ENCODE measurements around the gene GLDC.

GLDC gene

DNA sequence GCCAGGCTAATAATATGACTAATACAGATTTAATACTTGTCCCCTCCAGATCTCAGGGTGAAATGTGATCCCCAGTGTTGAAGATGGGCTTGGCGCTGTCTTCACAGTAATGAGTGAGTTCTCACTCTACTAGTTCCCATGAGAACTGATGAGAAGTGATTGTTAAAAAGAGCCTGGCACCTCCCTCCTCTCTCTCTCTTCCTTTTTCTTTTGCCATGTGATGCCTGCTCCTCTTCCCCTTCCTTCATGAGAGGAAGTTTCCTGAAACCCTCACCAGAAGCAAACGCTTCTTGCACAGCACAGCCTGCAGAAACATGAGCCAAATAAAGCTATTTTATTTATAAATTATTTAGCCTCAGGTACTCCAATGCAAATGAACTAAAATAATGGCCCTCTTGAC, 55.2 kb downstream of the GLDC start:
- intact Hi-C loops (cut with micrococcal nuclease), result no loop called here
- Mint-ChIP-seq H3K9me3 (no peaks in the 10 kb centered on the region), H3K27me3 (no peaks in the 10 kb centered on the region), H3K27ac (no peak overlapping the region), H3K4me1 (ENCODE audit: low read depth) (peaks cover 5% of the 10 kb centered on the region), H3K36me3 (ENCODE audit: low read depth) (no peaks in the 10 kb centered on the region), H3K4me3 (no peak overlapping the region)

DNA sequence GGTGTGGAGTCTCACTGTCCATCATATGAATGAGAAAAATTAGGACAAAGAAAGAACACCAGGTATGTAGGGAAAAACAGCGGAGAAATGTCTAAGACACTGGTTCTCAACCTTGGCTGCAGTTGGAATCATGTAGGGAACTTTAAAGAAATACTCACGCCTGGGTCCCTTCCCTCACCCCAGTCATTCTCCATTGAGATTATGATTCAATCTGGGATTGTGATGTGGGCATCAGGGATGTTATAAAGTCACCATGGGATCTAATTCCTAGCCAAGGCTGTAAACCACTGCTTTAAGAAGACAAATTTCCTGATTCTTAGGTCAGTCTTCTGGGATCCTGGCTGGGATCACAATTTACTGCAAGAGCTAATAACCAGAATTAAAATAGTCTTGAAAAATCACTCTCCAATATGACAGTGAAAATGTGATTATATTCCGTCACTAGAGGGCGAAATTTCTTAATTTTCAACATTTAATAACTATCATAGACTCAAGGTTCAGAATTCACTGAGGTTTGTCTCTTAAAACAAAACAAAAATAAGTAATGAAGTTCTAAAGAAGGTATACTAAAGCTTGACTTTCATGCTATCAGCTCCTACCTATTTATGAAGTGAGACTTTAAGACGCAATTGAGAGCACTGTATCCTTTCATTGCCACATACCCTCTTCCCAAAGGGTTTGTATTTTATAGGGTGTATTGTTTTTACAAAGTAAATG, 60.5 kb downstream of the GLDC start:
- Mint-ChIP-seq H3K4me3 (no peak overlapping the region), H3K27ac (no peak overlapping the region), H3K27me3 (no peaks in the 10 kb centered on the region), H3K9me3 (no peaks in the 10 kb centered on the region), H3K36me3 (ENCODE audit: low read depth) (no peaks in the 10 kb centered on the region), H3K4me1 (ENCODE audit: low read depth) (peaks cover 13% of the 10 kb centered on the region)
- intact Hi-C loops (cut with micrococcal nuclease), result loop anchor here (2.0 to 5.0 kb wide), 2 partner anchors 87 to 154 kb away; no protein-coding TSS in a partner anchor

DNA sequence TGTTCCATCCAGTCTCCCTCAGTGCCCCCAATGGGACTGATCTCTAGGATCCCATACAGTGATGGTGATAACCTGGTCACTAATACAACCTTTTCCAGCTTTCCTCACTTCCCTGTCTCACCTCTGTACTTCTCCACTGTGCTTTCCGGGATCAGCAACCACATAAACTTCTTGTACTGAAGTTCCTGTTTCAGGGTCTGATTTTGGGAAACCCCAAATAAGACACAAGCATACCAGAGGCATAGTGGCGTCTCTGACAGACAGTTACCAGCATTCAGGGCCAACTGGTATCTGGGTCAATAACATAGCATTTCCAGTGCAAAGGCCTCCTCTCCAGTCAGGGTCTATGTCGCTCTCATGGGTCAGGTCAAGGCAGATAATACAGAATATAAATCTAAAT, 64.3 kb downstream of the GLDC start:
- Mint-ChIP-seq H3K27me3 (no peaks in the 10 kb centered on the region), H3K4me3 (no peak overlapping the region), H3K9me3 (no peaks in the 10 kb centered on the region), H3K27ac (no peak overlapping the region), H3K36me3 (ENCODE audit: low read depth) (no peaks in the 10 kb centered on the region), H3K4me1 (ENCODE audit: low read depth) (peaks cover 13% of the 10 kb centered on the region)
- intact Hi-C loops (cut with micrococcal nuclease), result loop anchor here (5.0 kb wide), 1 partner anchor 91 kb away; no protein-coding TSS in a partner anchor

DNA sequence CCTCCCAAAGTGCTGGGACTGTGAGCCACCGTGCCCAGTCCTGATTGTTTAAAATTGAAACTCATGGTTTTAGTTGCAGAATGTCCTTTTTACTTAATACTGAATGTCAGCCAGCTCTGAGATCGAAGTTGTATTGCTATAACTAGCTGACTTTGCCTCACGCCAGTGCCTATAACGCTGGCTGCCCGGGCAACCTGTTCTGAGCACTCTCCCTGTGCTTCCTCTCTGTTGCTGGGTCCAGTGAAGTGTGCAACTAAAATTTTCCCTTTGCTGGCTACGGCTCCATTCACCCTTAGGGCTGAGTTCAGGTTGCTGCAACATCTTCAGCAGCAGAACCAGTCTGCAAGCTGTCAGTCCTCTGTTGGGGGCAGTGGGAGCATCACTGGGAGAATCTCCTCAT, 65.9 kb downstream of the GLDC start:
- Mint-ChIP-seq H3K27me3 (no peaks in the 10 kb centered on the region), H3K4me1 (ENCODE audit: low read depth) (peaks cover 13% of the 10 kb centered on the region), H3K36me3 (ENCODE audit: low read depth) (no peaks in the 10 kb centered on the region), H3K9me3 (no peaks in the 10 kb centered on the region), H3K4me3 (no peak overlapping the region), H3K27ac (no peak overlapping the region)
- intact Hi-C loops (cut with micrococcal nuclease), result loop anchor here (5.0 kb wide), 1 partner anchor 93 kb away; no protein-coding TSS in a partner anchor

DNA sequence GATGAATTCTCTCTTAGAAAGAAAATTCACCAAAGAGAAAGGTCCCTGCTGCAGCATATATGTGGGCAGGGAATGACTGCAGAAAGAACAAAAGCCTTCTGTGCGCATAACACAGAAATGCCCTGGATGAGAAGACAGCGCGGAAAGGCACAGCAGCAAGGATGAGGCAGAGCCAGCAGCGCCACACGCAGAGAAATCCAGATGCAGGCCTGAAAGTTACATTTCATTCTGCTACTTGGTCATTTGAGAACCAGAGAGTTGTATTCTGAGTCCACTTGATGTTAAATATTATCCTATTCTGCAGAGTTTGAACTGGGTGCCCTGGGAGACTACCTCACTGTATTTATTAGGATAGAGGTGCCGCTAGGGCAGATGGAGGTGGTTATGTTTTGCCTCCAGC, 68.5 kb downstream of the GLDC start:
- Mint-ChIP-seq H3K4me1 (ENCODE audit: low read depth) (peaks cover 6% of the 10 kb centered on the region), H3K36me3 (ENCODE audit: low read depth) (no peaks in the 10 kb centered on the region), H3K27me3 (no peaks in the 10 kb centered on the region), H3K9me3 (no peaks in the 10 kb centered on the region), H3K4me3 (no peak overlapping the region), H3K27ac (no peak overlapping the region)
- intact Hi-C loops (cut with micrococcal nuclease), result no loop called here

DNA sequence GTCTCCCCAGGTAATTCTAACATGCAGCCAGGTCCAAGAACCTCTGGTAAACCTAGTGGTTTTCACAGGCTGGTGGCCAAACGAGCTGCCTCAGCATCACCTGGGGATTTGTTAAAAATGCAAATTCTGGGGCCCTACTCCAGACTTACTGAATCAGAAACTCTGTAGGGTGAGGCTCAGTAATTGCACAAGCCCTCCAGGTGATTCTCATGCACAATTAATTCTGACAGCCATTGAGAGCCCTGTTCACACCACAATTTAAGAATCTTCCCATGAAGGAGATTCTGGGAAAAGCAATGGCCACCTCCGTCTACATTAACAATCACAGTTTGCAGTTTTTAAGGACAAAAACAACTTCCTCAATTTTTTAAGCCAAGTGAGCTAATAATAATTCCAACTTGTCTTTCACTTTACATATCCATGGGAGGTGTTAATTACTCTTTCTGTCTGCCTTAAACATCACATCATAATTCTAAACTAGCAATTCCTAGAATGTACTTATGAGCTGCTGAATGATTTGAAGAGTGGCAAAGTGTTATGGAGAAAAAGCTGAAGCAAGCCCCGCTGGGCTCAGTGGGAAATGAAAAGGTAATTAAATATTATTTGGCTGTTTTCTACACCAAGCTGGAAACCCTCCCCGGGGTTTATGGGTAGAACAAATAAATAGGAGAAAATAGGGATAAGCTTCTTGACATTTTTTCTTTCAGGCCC, 70.0 kb downstream of the GLDC start:
- intact Hi-C loops (cut with micrococcal nuclease), result no loop called here
- H3K27ac Mint-ChIP-seq, result no peak overlapping the region
- no peaks in the 10 kb centered on the region for H3K36me3 Mint-ChIP-seq (ENCODE audit: low read depth)
- no peaks in the 10 kb centered on the region for H3K9me3 Mint-ChIP-seq
- H3K4me1 Mint-ChIP-seq (ENCODE audit: low read depth), result no peaks in the 10 kb centered on the region
- no peaks in the 10 kb centered on the region for H3K27me3 Mint-ChIP-seq
- no peak overlapping the region for H3K4me3 Mint-ChIP-seq

DNA sequence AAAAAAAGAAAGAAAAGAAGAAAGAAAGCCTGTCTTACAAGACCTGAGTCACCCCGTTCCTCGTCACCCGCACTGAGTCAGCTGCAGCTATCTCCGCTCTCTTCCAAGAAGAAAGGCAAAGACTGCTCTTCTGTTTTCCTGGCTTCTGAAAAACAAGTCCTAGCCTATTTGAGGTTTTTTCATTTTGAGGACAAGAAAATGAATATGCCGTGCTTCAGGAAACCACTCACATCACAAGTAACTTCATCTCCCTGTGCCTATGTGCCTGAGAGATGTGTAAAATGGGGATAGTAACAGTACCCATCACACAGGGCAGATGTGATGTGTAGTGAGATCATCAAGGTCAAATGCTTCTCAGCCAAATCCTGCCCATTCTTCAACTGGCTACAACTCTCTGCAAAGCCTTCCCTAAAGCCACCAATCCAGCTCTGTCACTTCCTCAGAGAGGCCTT, 78.4 kb downstream of the GLDC start:
- H3K36me3 Mint-ChIP-seq (ENCODE audit: low read depth), result no peaks in the 10 kb centered on the region
- peaks cover 39% of the 10 kb centered on the region for H3K4me1 Mint-ChIP-seq (ENCODE audit: low read depth)
- intact Hi-C loops (cut with micrococcal nuclease), result loop anchor here (5.0 kb wide), 1 partner anchor 510 kb away; no protein-coding TSS in a partner anchor
- no peak overlapping the region for H3K27ac Mint-ChIP-seq
- H3K27me3 Mint-ChIP-seq, result peaks cover 3% of the 10 kb centered on the region
- H3K9me3 Mint-ChIP-seq, result no peaks in the 10 kb centered on the region
- no peak overlapping the region for H3K4me3 Mint-ChIP-seq

DNA sequence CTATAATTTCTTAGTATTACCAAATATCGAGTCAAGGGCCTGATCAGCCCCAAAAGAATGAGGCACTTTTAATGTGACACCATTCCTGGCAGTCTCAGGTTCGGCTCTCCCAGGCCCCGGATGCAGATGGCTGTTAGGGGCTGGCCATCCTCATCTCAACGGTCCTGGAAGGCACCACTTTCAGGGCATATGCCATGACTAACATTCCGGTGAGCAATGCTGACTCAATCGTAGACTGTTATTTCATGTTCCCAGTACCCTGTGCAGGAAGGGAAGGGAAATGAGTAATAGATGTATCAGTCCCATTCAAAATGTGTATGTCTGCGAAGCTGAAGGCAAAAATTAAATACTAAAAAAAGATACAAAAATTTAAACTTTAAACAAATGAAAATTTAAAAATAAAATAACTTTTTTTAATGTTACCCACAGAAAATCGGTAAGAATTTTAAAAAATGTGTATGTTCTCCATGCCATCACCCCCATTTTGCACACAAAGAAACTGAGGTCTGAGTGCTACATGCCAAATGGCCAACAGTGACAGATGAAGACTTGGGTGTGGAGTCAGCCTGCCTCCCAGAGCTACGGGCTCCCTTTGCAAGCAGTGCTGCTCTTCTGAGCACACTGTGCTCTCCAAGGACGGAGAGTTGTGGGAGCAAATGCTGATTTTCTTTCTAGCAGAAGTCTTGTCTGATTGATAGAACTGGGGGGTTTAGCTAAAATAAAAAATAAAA, 79.0 kb downstream of the GLDC start:
- Mint-ChIP-seq H3K9me3 (no peaks in the 10 kb centered on the region), H3K27ac (no peak overlapping the region), H3K4me3 (no peak overlapping the region), H3K27me3 (peaks cover 3% of the 10 kb centered on the region), H3K36me3 (ENCODE audit: low read depth) (no peaks in the 10 kb centered on the region), H3K4me1 (ENCODE audit: low read depth) (peaks cover 39% of the 10 kb centered on the region)
- intact Hi-C loops (cut with micrococcal nuclease), result loop anchor here (5.0 kb wide), 1 partner anchor 509 kb away; no protein-coding TSS in a partner anchor

DNA sequence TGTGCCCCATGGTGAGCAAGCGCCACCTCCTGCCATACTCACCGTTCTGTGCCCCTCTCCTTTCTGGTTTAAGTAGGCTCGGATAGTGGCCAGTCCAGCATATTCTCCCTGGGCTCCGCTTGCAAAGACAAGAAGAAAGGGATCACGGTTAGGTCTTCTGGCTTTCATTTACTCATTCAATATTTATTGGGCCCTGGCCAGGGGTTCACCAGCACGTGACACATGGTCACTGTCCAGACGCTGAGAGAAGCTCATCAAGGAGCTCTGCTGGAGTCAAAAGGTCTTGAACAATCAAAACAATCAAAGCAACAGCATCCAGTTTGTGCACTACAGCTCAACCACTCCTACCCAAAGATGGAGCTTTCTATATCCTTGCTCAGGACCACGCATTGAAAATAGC, 80.2 kb downstream of the GLDC start:
- intact Hi-C loops (cut with micrococcal nuclease), result loop anchor here (5.0 kb wide), 1 partner anchor 508 kb away; no protein-coding TSS in a partner anchor
- Mint-ChIP-seq H3K36me3 (ENCODE audit: low read depth) (no peaks in the 10 kb centered on the region), H3K9me3 (no peaks in the 10 kb centered on the region), H3K4me1 (ENCODE audit: low read depth) (peaks cover 39% of the 10 kb centered on the region), H3K4me3 (no peak overlapping the region), H3K27ac (peak overlapping the region; percentile 39), H3K27me3 (peaks cover 3% of the 10 kb centered on the region)

DNA sequence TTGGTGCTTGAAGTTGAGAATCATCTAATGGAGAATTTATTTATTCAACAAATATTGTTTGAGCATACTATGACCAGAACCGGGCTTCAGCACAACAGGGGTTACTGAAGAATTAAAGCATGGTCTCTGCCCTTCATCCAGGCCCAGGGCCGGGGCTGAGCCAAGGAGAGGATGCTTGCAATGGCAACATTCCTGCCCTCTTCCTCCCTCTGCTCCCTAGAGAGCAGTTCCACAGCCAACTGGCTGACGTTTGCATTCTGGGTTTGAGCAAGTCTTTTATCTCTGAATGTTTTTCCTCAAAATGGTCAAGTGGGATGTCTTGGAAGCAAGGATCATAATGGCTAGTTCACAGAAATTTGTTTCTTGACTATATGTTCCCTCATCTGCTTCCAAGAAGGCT, 80.7 kb downstream of the GLDC start:
- no peaks in the 10 kb centered on the region for H3K9me3 Mint-ChIP-seq
- H3K27me3 Mint-ChIP-seq, result peaks cover 3% of the 10 kb centered on the region
- peaks cover 39% of the 10 kb centered on the region for H3K4me1 Mint-ChIP-seq (ENCODE audit: low read depth)
- H3K4me3 Mint-ChIP-seq, result no peak overlapping the region
- intact Hi-C loops (cut with micrococcal nuclease), result loop anchor here (5.0 kb wide), 1 partner anchor 508 kb away; no protein-coding TSS in a partner anchor
- H3K36me3 Mint-ChIP-seq (ENCODE audit: low read depth), result no peaks in the 10 kb centered on the region
- H3K27ac Mint-ChIP-seq, result peak overlapping the region; percentile 39

DNA sequence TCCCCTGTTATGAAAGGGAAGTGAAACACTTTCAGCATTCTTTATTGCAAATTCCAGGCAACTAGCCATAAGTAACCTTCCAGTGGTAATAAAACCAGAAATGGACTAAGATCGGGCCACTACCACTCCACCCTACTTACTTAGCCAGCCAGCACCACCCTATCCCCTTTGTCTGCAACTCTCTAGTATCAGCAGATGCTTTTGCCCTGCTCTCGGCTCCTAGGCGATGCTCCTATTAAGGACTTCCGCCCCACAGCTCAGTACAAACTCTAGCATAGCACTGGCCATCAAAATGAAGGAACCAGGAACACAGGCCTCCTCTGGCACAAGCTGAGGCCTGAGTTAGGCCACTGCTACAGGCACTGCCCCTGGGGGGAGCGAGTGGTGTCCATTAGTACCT, 81.2 kb downstream of the GLDC start:
- Mint-ChIP-seq H3K4me3 (no peak overlapping the region), H3K4me1 (ENCODE audit: low read depth) (peaks cover 39% of the 10 kb centered on the region), H3K27me3 (peaks cover under 1% of the 10 kb centered on the region), H3K27ac (peak overlapping the region; percentile 19), H3K36me3 (ENCODE audit: low read depth) (no peaks in the 10 kb centered on the region), H3K9me3 (no peaks in the 10 kb centered on the region)
- intact Hi-C loops (cut with micrococcal nuclease), result no loop called here

DNA sequence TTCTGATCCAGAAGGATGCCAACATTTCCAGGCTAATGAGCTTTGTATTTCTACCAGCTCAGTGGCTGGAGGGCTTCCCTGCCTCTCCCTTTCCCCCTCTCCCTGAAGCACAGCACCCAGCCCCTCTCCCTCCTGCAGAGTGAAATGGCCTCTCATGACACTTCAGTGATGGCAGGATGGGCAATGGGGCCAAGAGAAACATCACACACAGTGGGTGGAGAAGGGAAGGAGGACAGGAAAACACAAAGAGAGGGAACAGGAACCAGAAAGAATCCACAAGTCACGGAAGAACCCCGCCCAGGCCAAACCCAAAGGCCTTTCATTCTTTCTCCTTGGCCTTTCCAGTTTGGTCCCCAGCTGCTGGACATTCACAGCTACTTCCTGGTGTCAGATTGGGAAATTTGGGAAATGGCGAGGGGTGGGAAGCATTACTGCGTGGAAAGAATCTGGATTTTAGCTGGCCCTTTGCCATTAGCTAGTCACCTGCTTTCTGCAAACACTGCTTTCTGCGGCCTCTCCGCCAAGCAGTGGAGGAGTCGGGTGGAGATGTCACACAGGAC, 82.6 kb downstream of the GLDC start:
- peaks cover 39% of the 10 kb centered on the region for H3K4me1 Mint-ChIP-seq (ENCODE audit: low read depth)
- H3K27ac Mint-ChIP-seq, result no peak overlapping the region
- H3K27me3 Mint-ChIP-seq, result no peaks in the 10 kb centered on the region
- no peaks in the 10 kb centered on the region for H3K9me3 Mint-ChIP-seq
- H3K36me3 Mint-ChIP-seq (ENCODE audit: low read depth), result no peaks in the 10 kb centered on the region
- no peak overlapping the region for H3K4me3 Mint-ChIP-seq
- intact Hi-C loops (cut with micrococcal nuclease), result no loop called here

DNA sequence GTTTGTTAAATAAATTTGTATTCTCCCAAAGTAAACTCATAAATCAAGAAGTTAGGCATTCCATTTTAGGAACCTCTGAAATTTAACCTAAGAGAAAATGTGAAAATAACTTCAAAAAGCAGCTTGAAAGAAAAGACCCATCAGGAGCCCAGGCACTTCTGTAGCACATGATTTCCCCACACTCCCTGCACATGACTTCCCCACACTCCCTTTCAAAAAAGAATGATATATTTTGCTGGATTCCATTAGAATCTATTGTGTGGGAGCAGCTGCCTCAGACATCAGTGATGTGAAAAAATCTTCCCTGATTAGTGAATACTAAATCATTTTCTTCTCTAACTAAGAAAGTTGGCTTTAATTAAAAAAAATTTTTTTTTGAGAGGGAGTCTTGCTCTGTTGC, 83.3 kb downstream of the GLDC start:
- H3K27me3 Mint-ChIP-seq, result no peaks in the 10 kb centered on the region
- no peak overlapping the region for H3K4me3 Mint-ChIP-seq
- no peaks in the 10 kb centered on the region for H3K9me3 Mint-ChIP-seq
- no peaks in the 10 kb centered on the region for H3K36me3 Mint-ChIP-seq (ENCODE audit: low read depth)
- H3K4me1 Mint-ChIP-seq (ENCODE audit: low read depth), result peaks cover 36% of the 10 kb centered on the region
- intact Hi-C loops (cut with micrococcal nuclease), result no loop called here
- H3K27ac Mint-ChIP-seq, result no peak overlapping the region
